ENCODE data around the gene RPS15A.

DNA sequence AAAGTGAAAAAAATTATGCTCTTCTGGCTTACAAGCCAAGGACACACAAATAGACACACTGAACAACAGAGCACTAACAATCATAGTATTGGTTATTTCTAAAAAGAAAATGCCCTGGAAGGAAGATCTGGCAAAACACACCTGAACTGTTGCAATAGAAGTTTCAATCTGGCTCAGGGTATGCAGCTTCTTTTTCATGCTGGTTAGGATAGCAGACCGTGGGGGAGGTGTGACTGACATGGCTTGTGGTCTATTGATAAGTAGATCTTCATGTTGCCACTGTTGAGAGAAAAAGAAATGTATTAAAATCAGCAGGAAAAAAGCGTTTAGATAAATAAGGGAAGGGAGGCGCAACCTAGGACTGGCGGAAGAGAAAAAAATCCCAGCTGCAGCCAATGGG is 37.8 kb upstream of the RPS15A start:
- TF ChIP-seq, protein P1, sequence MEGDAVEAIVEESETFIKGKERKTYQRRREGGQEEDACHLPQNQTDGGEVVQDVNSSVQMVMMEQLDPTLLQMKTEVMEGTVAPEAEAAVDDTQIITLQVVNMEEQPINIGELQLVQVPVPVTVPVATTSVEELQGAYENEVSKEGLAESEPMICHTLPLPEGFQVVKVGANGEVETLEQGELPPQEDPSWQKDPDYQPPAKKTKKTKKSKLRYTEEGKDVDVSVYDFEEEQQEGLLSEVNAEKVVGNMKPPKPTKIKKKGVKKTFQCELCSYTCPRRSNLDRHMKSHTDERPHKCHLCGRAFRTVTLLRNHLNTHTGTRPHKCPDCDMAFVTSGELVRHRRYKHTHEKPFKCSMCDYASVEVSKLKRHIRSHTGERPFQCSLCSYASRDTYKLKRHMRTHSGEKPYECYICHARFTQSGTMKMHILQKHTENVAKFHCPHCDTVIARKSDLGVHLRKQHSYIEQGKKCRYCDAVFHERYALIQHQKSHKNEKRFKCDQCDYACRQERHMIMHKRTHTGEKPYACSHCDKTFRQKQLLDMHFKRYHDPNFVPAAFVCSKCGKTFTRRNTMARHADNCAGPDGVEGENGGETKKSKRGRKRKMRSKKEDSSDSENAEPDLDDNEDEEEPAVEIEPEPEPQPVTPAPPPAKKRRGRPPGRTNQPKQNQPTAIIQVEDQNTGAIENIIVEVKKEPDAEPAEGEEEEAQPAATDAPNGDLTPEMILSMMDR (IDR thresholded peaks at IDR 0.05), result no peak
- no peak for TF ChIP-seq POLR2A (IDR thresholded peaks at IDR 0.05)
